Prostate gland (tissue), 2 donors: ENCODE data around the gene PLA2G4D.
A peak's percentile ranks its signal among the peaks of the same experiment; 100 is the strongest.

Experiments used
- CTCF ChIP-seq, 4 experiments: fragments of 200-600 bp in 2 of 4; fragments of 450-650 bp in 2 of 4; sonication (generic) in 2 of 4; IDR thresholded peaks; 1 replicate in 3 of 4; 2 replicates in 1 of 4; pipeline ENCODE4 v1.5.1; 2016 to 2019; ENCODE audit warnings: antibody characterized with exemption in 4 of 4, mild to moderate bottlenecking in 2 of 4, moderate library complexity in 2 of 4
- POLR2A ChIP-seq: fragments of 450-650 bp; IDR thresholded peaks from one replicate; pipeline ENCODE4 v1.6.1; 2016; ENCODE audit warnings: antibody characterized with exemption, mild to moderate bottlenecking
- POLR2AphosphoS5 ChIP-seq: sonication (generic); formaldehyde crosslinking; IDR thresholded peaks from one replicate; pipeline ENCODE4 v1.6.1; 2017; ENCODE audit warnings: antibody characterized with exemption

DNA sequence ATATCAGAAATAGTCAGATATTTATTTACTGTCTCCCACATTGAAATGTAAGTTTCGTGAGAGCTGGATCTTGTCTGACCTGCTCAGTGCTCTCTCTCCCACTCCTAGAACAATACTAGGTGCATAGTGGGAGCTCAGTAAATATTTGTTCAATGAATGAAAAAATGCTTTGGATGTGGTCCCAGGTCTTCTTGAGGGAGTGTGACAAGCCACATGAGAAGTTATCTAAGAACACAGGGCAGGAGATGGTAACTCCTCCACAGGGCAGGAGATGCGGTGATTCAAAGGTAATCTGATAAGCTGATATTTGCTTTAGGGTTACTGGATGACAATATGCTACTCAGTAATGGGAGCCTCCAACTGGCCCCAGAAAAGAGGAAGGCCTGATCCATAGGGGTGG is 47.8 kb downstream of the PLA2G4D start:
- TF ChIP-seq CTCF (IDR thresholded peaks at IDR 0.05), result no peak
- peak; percentile 94 for TF ChIP-seq POLR2AphosphoS5
- no peak for TF ChIP-seq POLR2A
